Body of pancreas (tissue), 4 donors: Measurements from ENCODE around the gene SLC25A4. TPM values are rescaled to one million over a fixed set of nuclear protein-coding genes. Genes with fewer than 3 reads are reported as not detected.

ENCODE experiments used
- ATAC-seq: fragments of 150-250 bp; one replicate; pipeline ENCODE4 v1.9.1; 2016
- DNase-seq, 4 donors: peaks; one replicate each; pipeline ENCODE4 v3.0.0-alpha.2; 2019
- H3K27ac ChIP-seq, 4 donors: fragments of 200-600 bp; sonication (generic); 1 replicate in 3 of 4; 2 replicates in 1 of 4; pipeline versions ENCODE4 v1.5.1 to v1.6.1; 2016 to 2019; ENCODE audit warnings: mild to moderate bottlenecking in 1 of 4, mixed read lengths in 1 of 4, moderate library complexity in 1 of 4
- H3K27me3 ChIP-seq, 2 donors: fragments of 200-600 bp; sonication (generic); one replicate each; pipeline ENCODE4 v1.6.0; 2016; ENCODE audit warnings: mild to moderate bottlenecking in 1 of 2
- H3K36me3 ChIP-seq, 2 donors: fragments of 200-600 bp; sonication (generic); replicated peaks in 1 of 2; 2 replicates each; pipeline ENCODE4 v1.5.1; 2016; ENCODE audit warnings: low read depth in 2 of 2; ENCODE audit not compliant: insufficient read depth in 1 of 2
- H3K4me1 ChIP-seq: fragments of 200-600 bp; sonication (generic); one replicate; pipeline ENCODE4 v1.6.0; 2016
- H3K4me3 ChIP-seq, 2 donors: fragments of 200-600 bp; sonication (generic); 1 replicate in 1 of 2; 2 replicates in 1 of 2; pipeline ENCODE4 v1.5.1; 2016 to 2019
- H3K9me3 ChIP-seq, 3 donors: fragments of 200-600 bp; sonication (generic); 1 replicate in 2 of 3; 2 replicates in 1 of 3; pipeline ENCODE4 v1.5.1; 2016
- CTCF ChIP-seq, 7 experiments: fragments of 450-650 bp in 4 of 7; fragments of 200-600 bp in 3 of 7; sonication (generic) in 3 of 7; IDR thresholded peaks; one replicate each; pipeline ENCODE4 v1.5.1; 2016 to 2019; ENCODE audit warnings: antibody characterized with exemption in 7 of 7
- POLR2A ChIP-seq, 3 donors: fragments of 450-650 bp; IDR thresholded peaks; one replicate each; pipeline ENCODE4 v1.6.1; 2016; ENCODE audit warnings: antibody characterized with exemption in 3 of 3, mild to moderate bottlenecking in 2 of 3
- WGBS, 2 donors: methylation state at CpG; one replicate each; pipeline ENCODE4 v1.1.5; 2017; 5-methylcytosine and 5-hydroxymethylcytosine counted together
- intact Hi-C: fragments of 100-400 bp; cut with DNase I; formaldehyde crosslinking; loops from one replicate; pipeline ENCODE4 v1.15.1; 2023
- total RNA-seq, 2 donors: library from RNA; depleted of rRNA; stranded (reverse); fragments of >200 nt; gene quantifications; one replicate each; pipeline ENCODE4 v1.1.0, GENCODE V29; 2016

Gene SLC25A4
- total RNA-seq, 2 donors from 2014 or later, result 11.7 to 21.8 TPM

GRCh38 chr4:185137233-185137925 lies 5.7 kb upstream of the SLC25A4 start:
- no peaks in the 10 kb centered on the region for H3K9me3 ChIP-seq
- ATAC-seq (no peak), DNase-seq (no peak)
- H3K4me3 ChIP-seq, result no peak overlapping the region
- no peaks in the 10 kb centered on the region for H3K36me3 ChIP-seq
- TF ChIP-seq POLR2A (IDR thresholded peaks at IDR 0.05) (no peak), CTCF (IDR thresholded peaks at IDR 0.05) (no peak)
- no peak overlapping the region for H3K27ac ChIP-seq
- no peaks in the 10 kb centered on the region for H3K27me3 ChIP-seq
- 64 to 66% methylated on average over 22 to 24 of the region's 24 CpGs for whole genome bisulfite sequencing, 2 donors
- intact Hi-C loops, result no loop called here
- peaks cover 2% of the 10 kb centered on the region for H3K4me1 ChIP-seq

GRCh38 chr4:185138161-185138560 lies 4.9 kb upstream of the SLC25A4 start:
- intact Hi-C loops, result no loop called here
- H3K9me3 ChIP-seq, result no peaks in the 10 kb centered on the region
- 72 to 73% methylated on average over 10 of the region's 10 CpGs for WGBS, 2 donors
- H3K4me3 ChIP-seq, result no peak overlapping the region
- ATAC-seq (no peak), DNase-seq (no peak)
- H3K27ac ChIP-seq, result no peak overlapping the region
- H3K27me3 ChIP-seq, result no peaks in the 10 kb centered on the region
- H3K4me1 ChIP-seq, result peaks cover 4% of the 10 kb centered on the region
- no peaks in the 10 kb centered on the region for H3K36me3 ChIP-seq
- TF ChIP-seq POLR2A (IDR thresholded peaks at IDR 0.05), result no peak
- TF ChIP-seq CTCF (IDR thresholded peaks at IDR 0.05), result no peak

GRCh38 chr4:185139736-185140135 lies 3.3 kb upstream of the SLC25A4 start:
- intact Hi-C loops, result no loop called here
- no peak for ATAC-seq
- WGBS, 2 donors, result 61 to 70% methylated on average over 6 of the region's 6 CpGs
- peaks cover 13% of the 10 kb centered on the region for H3K4me1 ChIP-seq
- H3K27ac ChIP-seq, result no peak overlapping the region
- no peak for DNase-seq
- H3K9me3 ChIP-seq, result no peaks in the 10 kb centered on the region
- no peaks in the 10 kb centered on the region for H3K27me3 ChIP-seq
- TF ChIP-seq CTCF (IDR thresholded peaks at IDR 0.05) (no peak), POLR2A (IDR thresholded peaks at IDR 0.05) (no peak)
- no peak overlapping the region for H3K4me3 ChIP-seq
- no peaks in the 10 kb centered on the region for H3K36me3 ChIP-seq

GRCh38 chr4:185141777-185142176 lies 1.3 kb upstream of the SLC25A4 start:
- WGBS, 2 donors, result 88 to 91% methylated on average over 6 of the region's 6 CpGs
- no peak for DNase-seq
- Histone ChIP-seq H3K27me3 (no peaks in the 10 kb centered on the region), H3K4me1 (peaks cover 23% of the 10 kb centered on the region), H3K9me3 (no peaks in the 10 kb centered on the region), H3K36me3 (no peaks in the 10 kb centered on the region), H3K27ac (no peak overlapping the region), H3K4me3 (no peak overlapping the region)
- TF ChIP-seq CTCF (IDR thresholded peaks at IDR 0.05), result no peak
- no peak for TF ChIP-seq POLR2A (IDR thresholded peaks at IDR 0.05)
- ATAC-seq, result no peak
- intact Hi-C loops, result no loop called here

- WGBS, 2 donors, result 4 to 5% methylated on average over 6 to 11 of the region's 11 CpGs
- no peak for ATAC-seq
- no peak for DNase-seq
- no peak for TF ChIP-seq POLR2A (IDR thresholded peaks at IDR 0.05)
- TF ChIP-seq CTCF (IDR thresholded peaks at IDR 0.05), result no peak
- intact Hi-C loops, result no loop called here
- no peaks in the 10 kb centered on the region for H3K9me3 ChIP-seq
- no peaks in the 10 kb centered on the region for H3K27me3 ChIP-seq
- peak overlapping the region; percentile 28 to 93 (median 85) for H3K27ac ChIP-seq
- peak overlapping the region; percentile 46 to 61 for H3K4me3 ChIP-seq
- H3K36me3 ChIP-seq, result no peaks in the 10 kb centered on the region
- H3K4me1 ChIP-seq, result peaks cover 23% of the 10 kb centered on the region
Observed at GRCh38 chr4:185142564-185142911, 528 bp upstream of the SLC25A4 start.
